IMR-90 (cell line): ENCODE measurements around the gene CYP4V2. TPM values are rescaled to one million over a fixed set of nuclear protein-coding genes. Genes with fewer than 3 reads are reported as not detected.

Source experiments
- ATAC-seq: fragments of 200-7000 bp; cut with Tn5 transposase; 2 replicates; pipeline ENCODE4 v1.9.1; 2020; ENCODE audit warnings: low read depth, mild to moderate bottlenecking, moderate library complexity
- BruUV-seq: library from RNA; stranded (reverse); fragments of 400-500 nt; replicated peaks from 2 replicates; lab custom pipeline; 2021; lab: Mats Ljungman, UMichigan
- CTCF ChIA-PET: fragments of 300-600 bp; formaldehyde crosslinking; extraction: SDS; loops from one replicate; lab custom pipeline; 2021; ENCODE audit warnings: antibody characterized with exemption; lab: Yijun Ruan, JAX
- POLR2A ChIA-PET: fragments of 300-600 bp; sonication (Branson Sonifier 250); formaldehyde crosslinking; loops from one replicate; lab custom pipeline; 2022; ENCODE audit warnings: antibody characterized with exemption; ENCODE audit not compliant: unreplicated experiment; lab: Charles Lee
- DNase-seq: peaks from one replicate; pipeline ENCODE4 v3.0.0; 2013
- H2AFZ ChIP-seq: replicated peaks from 2 replicates; pipeline ENCODE3; 2013; ENCODE audit warnings: low read length, mild to moderate bottlenecking; ENCODE audit not compliant: poor library complexity
- H2AK5ac ChIP-seq: 2 replicates; pipeline ENCODE4 v1.6.1; 2013; ENCODE audit warnings: low read depth, low read length, inconsistent platforms
- H2AK9ac ChIP-seq: replicated peaks from 2 replicates; pipeline ENCODE3; 2013; ENCODE audit warnings: mild to moderate bottlenecking, low read depth, low read length, moderate library complexity; ENCODE audit not compliant: poor library complexity
- H2BK120ac ChIP-seq: 2 replicates; pipeline ENCODE4 v1.6.1; 2013; ENCODE audit warnings: low read depth, low read length, inconsistent platforms
- H2BK15ac ChIP-seq: 3 replicates; pipeline ENCODE4 v1.6.1; 2013; ENCODE audit warnings: low read depth, low read length, inconsistent platforms
- H2BK20ac ChIP-seq: 2 replicates; pipeline ENCODE4 v1.6.1; 2013; ENCODE audit warnings: low read depth, mild to moderate bottlenecking, inconsistent platforms, low read length, moderate library complexity
- H2BK5ac ChIP-seq: 2 replicates; pipeline ENCODE4 v1.6.1; 2013; ENCODE audit warnings: mild to moderate bottlenecking, low read depth, low read length, inconsistent platforms; ENCODE audit not compliant: poor library complexity, severe bottlenecking
- H3K14ac ChIP-seq: replicated peaks from 2 replicates; pipeline ENCODE4 v1.6.1; 2013; ENCODE audit warnings: low read depth, low read length, inconsistent platforms
- H3K18ac ChIP-seq: 2 replicates; pipeline ENCODE4 v1.6.1; 2013; ENCODE audit warnings: low read depth, low read length, control low read depth
- H3K23ac ChIP-seq: 2 replicates; pipeline ENCODE4 v1.6.1; 2013; ENCODE audit warnings: low read depth, low read length, inconsistent platforms
- H3K27ac ChIP-seq: 2 replicates; pipeline ENCODE4 v1.5.1; 2013; ENCODE audit warnings: mild to moderate bottlenecking, control low read depth, low read length; ENCODE audit not compliant: insufficient read depth
- H3K27me3 ChIP-seq: 2 replicates; pipeline ENCODE4 v1.6.1; 2013; ENCODE audit warnings: low read length; ENCODE audit not compliant: control insufficient read depth, insufficient read depth
- H3K36me3 ChIP-seq: 2 replicates; pipeline ENCODE4 v1.6.1; 2013; ENCODE audit warnings: low read length, mixed read lengths; ENCODE audit not compliant: control insufficient read depth, insufficient read depth
- H3K4ac ChIP-seq: 2 replicates; pipeline ENCODE4 v1.6.1; 2013; ENCODE audit warnings: low read depth, low read length, inconsistent platforms
- H3K4me1 ChIP-seq: 2 replicates; pipeline ENCODE4 v1.6.1; 2013; ENCODE audit warnings: low read length, mixed read lengths; ENCODE audit not compliant: control insufficient read depth, insufficient read depth
- H3K4me2 ChIP-seq: 2 replicates; pipeline ENCODE4 v1.6.1; 2013; ENCODE audit warnings: low read depth, mild to moderate bottlenecking, control low read depth, low read length, moderate library complexity
- H3K4me3 ChIP-seq: 2 replicates; pipeline ENCODE4 v1.5.1; 2013; ENCODE audit warnings: low read depth, mild to moderate bottlenecking, control low read depth, low read length, moderate library complexity; ENCODE audit not compliant: insufficient read depth
- H3K56ac ChIP-seq: 2 replicates; pipeline ENCODE4 v1.6.1; 2013; ENCODE audit warnings: low read length, inconsistent platforms; ENCODE audit not compliant: insufficient read depth; ENCODE audit errors: extremely low read depth
- H3K79me1 ChIP-seq, 2 experiments: 2 replicates each; pipeline ENCODE4 v1.6.1; 2013; ENCODE audit warnings: low read length in 2 of 2, inconsistent platforms in 1 of 2, low read depth in 1 of 2
- H3K9ac ChIP-seq: 2 replicates; pipeline ENCODE4 v1.6.1; 2013; ENCODE audit warnings: low read depth, low read length, control low read depth
- H3K9me1 ChIP-seq: 2 replicates; pipeline ENCODE4 v1.6.1; 2013; ENCODE audit warnings: low read length, inconsistent platforms; ENCODE audit not compliant: insufficient read depth
- H3K9me3 ChIP-seq: 2 replicates; pipeline ENCODE4 v1.6.1; 2013; ENCODE audit warnings: low read length; ENCODE audit not compliant: control insufficient read depth, insufficient read depth
- H4K20me1 ChIP-seq: 2 replicates; pipeline ENCODE4 v1.6.1; 2013; ENCODE audit warnings: low read length, inconsistent platforms; ENCODE audit not compliant: insufficient read depth
- H4K5ac ChIP-seq: 2 replicates; pipeline ENCODE4 v1.6.1; 2013; ENCODE audit warnings: mild to moderate bottlenecking, low read depth, low read length, control low read depth
- H4K8ac ChIP-seq, 2 experiments: 2 replicates each; pipeline ENCODE4 v1.6.1; 2013; ENCODE audit warnings: low read depth in 2 of 2, low read length in 2 of 2, control low read depth in 1 of 2, inconsistent platforms in 1 of 2
- H4K91ac ChIP-seq: 2 replicates; pipeline ENCODE4 v1.6.1; 2013; ENCODE audit warnings: low read depth, low read length, inconsistent platforms; ENCODE audit not compliant: insufficient read depth
- RCOR1 ChIP-seq: IDR thresholded peaks from 2 replicates; pipeline ENCODE4 v1.6.1; 2012; ENCODE audit warnings: mild to moderate bottlenecking, low read length, improper control_type of control experiment; ENCODE audit not compliant: insufficient replicate concordance
- SMC3 ChIP-seq: fragments of 150-350 bp; IDR thresholded peaks from 2 replicates; pipeline ENCODE4 v1.6.1; 2016; ENCODE audit warnings: low read depth, mild to moderate bottlenecking, antibody characterized with exemption, low read length, moderate library complexity
- WGBS, 2 experiments: methylation state at CpG; one replicate each; pipeline versions ENCODE4 v1.1.5 to v1.1.7; 2013; ENCODE audit warnings: missing lambda C conversion rate in 2 of 2; ENCODE audit not compliant: insufficient read length in 1 of 2; ENCODE audit errors: extremely low coverage in 2 of 2; 5-methylcytosine and 5-hydroxymethylcytosine counted together
- dilution Hi-C: fragments of 300-500 bp; cut with HindIII; formaldehyde crosslinking; loops from one replicate; pipeline ENCODE4 v1.14.3; 2018; ENCODE audit warnings: low sequenced_read_pairs; ENCODE audit not compliant: unreplicated experiment
- in situ Hi-C: fragments of 300-500 bp; cut with MboI; formaldehyde crosslinking; loops from 3 replicates; pipeline ENCODE4 v1.14.3; 2019; ENCODE audit warnings: low sequenced_read_pairs, inconsistent platforms, mixed read lengths
- intact Hi-C: fragments of 100-400 bp; cut with micrococcal nuclease; formaldehyde crosslinking; loops from 2 replicates; pipeline ENCODE4 v1.10.0; 2022
- polyA plus RNA-seq, 3 experiments: library from polyadenylated mRNA; depleted of rRNA; stranded (reverse); fragments of >200 nt; gene quantifications; 2 replicates each; pipeline ENCODE4 v1.2.3, GENCODE V29; 2012; ENCODE audit warnings: low replicate concordance in 1 of 3
- total RNA-seq: library from RNA; depleted of rRNA; stranded (reverse); fragments of >200 nt; gene quantifications from 2 replicates; pipeline ENCODE4 v1.2.3, GENCODE V29; 2012
- TF ChIP-seq, protein P1 (sequence below): conservative IDR thresholded peaks from 2 replicates; pipeline ENCODE4 v1.5.1; 2012; ENCODE audit warnings: mild to moderate bottlenecking, low read depth, low read length, improper control_type of control experiment

CYP4V2 gene
- total and polyA plus RNA-seq, 2 of the 4 experiments (the other 2 are of a cell fraction), result 3.9 to 4.1 TPM

DNA sequence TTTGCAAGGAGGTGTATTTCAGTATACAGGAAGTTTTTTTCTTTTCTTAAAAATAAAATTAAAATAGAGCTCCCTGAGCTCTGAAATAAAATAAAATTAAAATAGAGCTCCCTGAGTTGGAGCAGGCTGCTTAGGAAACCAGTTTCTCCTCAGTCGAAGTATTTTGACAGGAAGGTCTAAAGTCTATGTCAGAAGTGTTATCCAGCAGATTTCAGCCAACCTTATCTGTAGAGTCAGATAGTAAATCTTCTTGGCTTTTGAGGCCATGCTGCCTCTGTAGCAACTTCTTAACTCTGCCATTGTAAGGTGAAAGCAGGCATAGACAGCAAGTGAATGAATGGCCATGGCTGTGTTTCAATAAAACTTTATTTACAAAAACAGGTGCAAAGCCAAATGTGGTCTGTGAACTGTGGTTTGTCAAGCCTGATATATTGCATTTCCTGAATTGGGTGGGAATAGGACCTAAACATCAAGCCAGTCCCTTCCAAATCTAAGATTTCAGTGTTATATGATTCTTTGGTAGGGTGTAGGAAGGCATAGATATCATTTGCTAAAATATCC, 26.4 kb downstream of the CYP4V2 start:
- intact Hi-C loops (no loop called here), dilution Hi-C loops (no loop called here), in situ Hi-C loops (no loop called here)
- H4K8ac ChIP-seq, result no peak overlapping the region
- H3K4ac ChIP-seq, result no peak overlapping the region
- ChIA-PET POLR2A (no interaction called here), CTCF (no interaction called here)
- no peak overlapping the region for H3K18ac ChIP-seq
- H4K20me1 ChIP-seq, result no peaks in the 10 kb centered on the region
- WGBS, 2 experiments, result no CpG with 5 or more reads among the region's 1 CpG
- no peak overlapping the region for H2AK9ac ChIP-seq
- H2AK5ac ChIP-seq, result no peak overlapping the region
- ATAC-seq (no peak), DNase-seq (no peak)
- BruUV-seq, result no TSS peak
- H3K27me3 ChIP-seq, result no peaks in the 10 kb centered on the region
- H3K4me1 ChIP-seq, result no peaks in the 10 kb centered on the region
- H2BK20ac ChIP-seq, result no peak overlapping the region
- H3K23ac ChIP-seq, result no peak overlapping the region
- no peaks in the 10 kb centered on the region for H3K9me3 ChIP-seq
- H2AFZ ChIP-seq, result no peak overlapping the region
- H4K91ac ChIP-seq, result no peak overlapping the region
- H3K9ac ChIP-seq, result no peak overlapping the region
- H2BK120ac ChIP-seq, result no peak overlapping the region
- H3K27ac ChIP-seq, result no peak overlapping the region
- TF ChIP-seq SMC3, result no peak
- no peak for TF ChIP-seq RCOR1
- TF ChIP-seq, protein P1, sequence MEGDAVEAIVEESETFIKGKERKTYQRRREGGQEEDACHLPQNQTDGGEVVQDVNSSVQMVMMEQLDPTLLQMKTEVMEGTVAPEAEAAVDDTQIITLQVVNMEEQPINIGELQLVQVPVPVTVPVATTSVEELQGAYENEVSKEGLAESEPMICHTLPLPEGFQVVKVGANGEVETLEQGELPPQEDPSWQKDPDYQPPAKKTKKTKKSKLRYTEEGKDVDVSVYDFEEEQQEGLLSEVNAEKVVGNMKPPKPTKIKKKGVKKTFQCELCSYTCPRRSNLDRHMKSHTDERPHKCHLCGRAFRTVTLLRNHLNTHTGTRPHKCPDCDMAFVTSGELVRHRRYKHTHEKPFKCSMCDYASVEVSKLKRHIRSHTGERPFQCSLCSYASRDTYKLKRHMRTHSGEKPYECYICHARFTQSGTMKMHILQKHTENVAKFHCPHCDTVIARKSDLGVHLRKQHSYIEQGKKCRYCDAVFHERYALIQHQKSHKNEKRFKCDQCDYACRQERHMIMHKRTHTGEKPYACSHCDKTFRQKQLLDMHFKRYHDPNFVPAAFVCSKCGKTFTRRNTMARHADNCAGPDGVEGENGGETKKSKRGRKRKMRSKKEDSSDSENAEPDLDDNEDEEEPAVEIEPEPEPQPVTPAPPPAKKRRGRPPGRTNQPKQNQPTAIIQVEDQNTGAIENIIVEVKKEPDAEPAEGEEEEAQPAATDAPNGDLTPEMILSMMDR, result no peak
- H4K5ac ChIP-seq, result no peak overlapping the region
- no peak overlapping the region for H3K4me3 ChIP-seq
- H3K36me3 ChIP-seq, result no peaks in the 10 kb centered on the region
- no peaks in the 10 kb centered on the region for H3K9me1 ChIP-seq
- H2BK15ac ChIP-seq, result no peak overlapping the region
- no peak overlapping the region for H3K14ac ChIP-seq
- no peak overlapping the region for H2BK5ac ChIP-seq
- no peaks in the 10 kb centered on the region for H3K79me1 ChIP-seq
- H3K4me2 ChIP-seq, result no peak overlapping the region
- H3K56ac ChIP-seq, result no peak overlapping the region
